Heart left ventricle (tissue), 13 donors: ENCODE data around the gene TENT5C.

Source experiments
- CTCF ChIP-seq, 12 donors: fragments of 200-600 bp; sonication (generic) in 4 of 12; IDR thresholded peaks; one replicate each; pipeline versions ENCODE4 v1.5.0 to v1.8.0; 2018 to 2022; ENCODE audit warnings: antibody characterized with exemption in 12 of 12, mild to moderate bottlenecking in 5 of 12
- POLR2A ChIP-seq, 2 donors: fragments of 450-650 bp; IDR thresholded peaks; one replicate each; pipeline ENCODE4 v1.6.1; 2017; ENCODE audit warnings: antibody characterized with exemption in 2 of 2, mild to moderate bottlenecking in 2 of 2, moderate library complexity in 2 of 2
- donor health status: ischemic (EF 13 %, LVEDD 7.1; RV severe dilation, severe dysfunction).
- donor health status: DM: no; HTN: yes; CAD: no.
- donor health status: DM: no; HTN: no; CAD: no.
- donor health status: ischemic (EF 25% LVEDD 6.9; RV normal size, moderate dysfunction).
- donor health status: ischemic (EF 25% LVEDD 5.7; RV mildly dilated, moderate dysfunction).
- donor health status: ischemic (EF 35%, LVEDD 5.7; RV mildly dilated, moderate dysfunction).
- donor health status: nonischemic (EF 11% LVEDD 7.7; RV severe dilation, severe dysfunction).
- donor health status: DM: yes; HTN: yes; CAD: no.
- donor health status: PGD.
- donor health status: ischemic (EF 29% LVEDD 5.4; RV normal size, mild dysfunction).
- donor health status: nonischemic (EF 23%, LVEDD 6.1; RV moderate dilation, normal function).

GRCh38 chr1:117675907-117676430, 70.1 kb downstream of the TENT5C start:
- TF ChIP-seq POLR2A (IDR thresholded peaks at IDR 0.05) (no peak), CTCF (IDR thresholded peaks at IDR 0.05) (no peak)
